ENCODE data around the gene IL4. TPM values are rescaled to one million over a fixed set of nuclear protein-coding genes. Genes with fewer than 3 reads are reported as not detected.
A peak's percentile ranks its signal among the peaks of the same experiment; 100 is the strongest.

The IL4 gene
- total and polyA plus RNA-seq, 2 experiments from 2014 or later: not detected

DNA sequence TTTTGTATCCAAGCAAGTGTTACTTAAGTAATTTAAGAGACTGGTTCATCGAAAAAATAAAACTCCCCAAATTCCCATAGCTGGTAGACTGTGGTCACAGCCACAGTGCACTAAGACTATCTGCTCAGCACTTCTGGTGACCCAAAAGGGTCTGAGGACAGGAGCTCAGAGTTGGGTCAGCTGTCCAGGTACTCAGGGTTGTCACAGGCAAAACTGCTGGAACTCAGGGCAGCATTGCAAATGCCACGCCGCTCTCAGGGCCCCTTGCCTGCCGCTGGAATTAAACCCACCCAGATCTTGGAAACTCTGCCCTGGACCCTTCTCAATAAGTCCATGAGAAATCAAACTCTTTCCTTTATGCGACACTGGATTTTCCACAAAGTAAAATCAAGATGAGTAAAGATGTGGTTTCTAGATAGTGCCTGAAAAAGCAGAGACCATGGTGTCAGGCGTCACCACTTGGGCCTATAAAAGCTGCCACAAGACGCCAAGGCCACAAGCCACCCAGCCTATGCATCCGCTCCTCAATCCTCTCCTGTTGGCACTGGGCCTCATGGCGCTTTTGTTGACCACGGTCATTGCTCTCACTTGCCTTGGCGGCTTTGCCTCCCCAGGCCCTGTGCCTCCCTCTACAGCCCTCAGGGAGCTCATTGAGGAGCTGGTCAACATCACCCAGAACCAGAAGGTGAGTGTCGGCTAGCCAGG, 16.0 kb upstream of the IL4 start, which contains the start of gene IL13:
Gene IL13 (plus strand): TSS at position 498 of the 705 bp plus-strand sequence. CDS start 14 bp downstream, at position 512.
- Histone ChIP-seq H3K27me3 (ENCODE audit: insufficient read depth) (peaks cover 42% of the 10 kb centered on the region), H3K9me2 (ENCODE audit: insufficient read depth) (no peaks in the 10 kb centered on the region), H3K36me3 (ENCODE audit: insufficient read depth) (no peaks in the 10 kb centered on the region), H3F3A (replicated peaks; ENCODE audit: low read depth) (0 out of 2 replicates have a peak, but pooled peaks cover 4% of the 10 kb centered on the region), H3K4me1 (ENCODE audit: insufficient read depth) (no peaks in the 10 kb centered on the region; the same call in none of the 2 replicates), H3K4me2 (no peak within 1 kb of the TSS), H4K20me1 (replicated peaks; ENCODE audit: insufficient read depth) (no peaks in the 10 kb centered on the region), H3K4me3 (no peak within 1 kb of the TSS), H2AFZ (peak within 1 kb of the TSS; percentile 94), H3K27ac (ENCODE audit: low read depth) (no peak within 1 kb of the TSS), H3K79me2 (replicated peaks; ENCODE audit: insufficient read depth) (no peaks in the 10 kb centered on the region)
- no peak for TF ChIP-seq STAT1 (IDR thresholded peaks at IDR 0.05; ENCODE audit: unreplicated experiment)
- TF ChIP-seq EZH2phosphoT487 (IDR thresholded peaks at IDR 0.05; ENCODE audit: unreplicated experiment): no peak
- no peak for TF ChIP-seq NANOG (IDR thresholded peaks at IDR 0.05; ENCODE audit: borderline replicate concordance)
- no peak for TF ChIP-seq CREB1 (CRISPR knock-in tag; IDR thresholded peaks at IDR 0.05; ENCODE audit: low read depth)
- TF ChIP-seq, protein P1, sequence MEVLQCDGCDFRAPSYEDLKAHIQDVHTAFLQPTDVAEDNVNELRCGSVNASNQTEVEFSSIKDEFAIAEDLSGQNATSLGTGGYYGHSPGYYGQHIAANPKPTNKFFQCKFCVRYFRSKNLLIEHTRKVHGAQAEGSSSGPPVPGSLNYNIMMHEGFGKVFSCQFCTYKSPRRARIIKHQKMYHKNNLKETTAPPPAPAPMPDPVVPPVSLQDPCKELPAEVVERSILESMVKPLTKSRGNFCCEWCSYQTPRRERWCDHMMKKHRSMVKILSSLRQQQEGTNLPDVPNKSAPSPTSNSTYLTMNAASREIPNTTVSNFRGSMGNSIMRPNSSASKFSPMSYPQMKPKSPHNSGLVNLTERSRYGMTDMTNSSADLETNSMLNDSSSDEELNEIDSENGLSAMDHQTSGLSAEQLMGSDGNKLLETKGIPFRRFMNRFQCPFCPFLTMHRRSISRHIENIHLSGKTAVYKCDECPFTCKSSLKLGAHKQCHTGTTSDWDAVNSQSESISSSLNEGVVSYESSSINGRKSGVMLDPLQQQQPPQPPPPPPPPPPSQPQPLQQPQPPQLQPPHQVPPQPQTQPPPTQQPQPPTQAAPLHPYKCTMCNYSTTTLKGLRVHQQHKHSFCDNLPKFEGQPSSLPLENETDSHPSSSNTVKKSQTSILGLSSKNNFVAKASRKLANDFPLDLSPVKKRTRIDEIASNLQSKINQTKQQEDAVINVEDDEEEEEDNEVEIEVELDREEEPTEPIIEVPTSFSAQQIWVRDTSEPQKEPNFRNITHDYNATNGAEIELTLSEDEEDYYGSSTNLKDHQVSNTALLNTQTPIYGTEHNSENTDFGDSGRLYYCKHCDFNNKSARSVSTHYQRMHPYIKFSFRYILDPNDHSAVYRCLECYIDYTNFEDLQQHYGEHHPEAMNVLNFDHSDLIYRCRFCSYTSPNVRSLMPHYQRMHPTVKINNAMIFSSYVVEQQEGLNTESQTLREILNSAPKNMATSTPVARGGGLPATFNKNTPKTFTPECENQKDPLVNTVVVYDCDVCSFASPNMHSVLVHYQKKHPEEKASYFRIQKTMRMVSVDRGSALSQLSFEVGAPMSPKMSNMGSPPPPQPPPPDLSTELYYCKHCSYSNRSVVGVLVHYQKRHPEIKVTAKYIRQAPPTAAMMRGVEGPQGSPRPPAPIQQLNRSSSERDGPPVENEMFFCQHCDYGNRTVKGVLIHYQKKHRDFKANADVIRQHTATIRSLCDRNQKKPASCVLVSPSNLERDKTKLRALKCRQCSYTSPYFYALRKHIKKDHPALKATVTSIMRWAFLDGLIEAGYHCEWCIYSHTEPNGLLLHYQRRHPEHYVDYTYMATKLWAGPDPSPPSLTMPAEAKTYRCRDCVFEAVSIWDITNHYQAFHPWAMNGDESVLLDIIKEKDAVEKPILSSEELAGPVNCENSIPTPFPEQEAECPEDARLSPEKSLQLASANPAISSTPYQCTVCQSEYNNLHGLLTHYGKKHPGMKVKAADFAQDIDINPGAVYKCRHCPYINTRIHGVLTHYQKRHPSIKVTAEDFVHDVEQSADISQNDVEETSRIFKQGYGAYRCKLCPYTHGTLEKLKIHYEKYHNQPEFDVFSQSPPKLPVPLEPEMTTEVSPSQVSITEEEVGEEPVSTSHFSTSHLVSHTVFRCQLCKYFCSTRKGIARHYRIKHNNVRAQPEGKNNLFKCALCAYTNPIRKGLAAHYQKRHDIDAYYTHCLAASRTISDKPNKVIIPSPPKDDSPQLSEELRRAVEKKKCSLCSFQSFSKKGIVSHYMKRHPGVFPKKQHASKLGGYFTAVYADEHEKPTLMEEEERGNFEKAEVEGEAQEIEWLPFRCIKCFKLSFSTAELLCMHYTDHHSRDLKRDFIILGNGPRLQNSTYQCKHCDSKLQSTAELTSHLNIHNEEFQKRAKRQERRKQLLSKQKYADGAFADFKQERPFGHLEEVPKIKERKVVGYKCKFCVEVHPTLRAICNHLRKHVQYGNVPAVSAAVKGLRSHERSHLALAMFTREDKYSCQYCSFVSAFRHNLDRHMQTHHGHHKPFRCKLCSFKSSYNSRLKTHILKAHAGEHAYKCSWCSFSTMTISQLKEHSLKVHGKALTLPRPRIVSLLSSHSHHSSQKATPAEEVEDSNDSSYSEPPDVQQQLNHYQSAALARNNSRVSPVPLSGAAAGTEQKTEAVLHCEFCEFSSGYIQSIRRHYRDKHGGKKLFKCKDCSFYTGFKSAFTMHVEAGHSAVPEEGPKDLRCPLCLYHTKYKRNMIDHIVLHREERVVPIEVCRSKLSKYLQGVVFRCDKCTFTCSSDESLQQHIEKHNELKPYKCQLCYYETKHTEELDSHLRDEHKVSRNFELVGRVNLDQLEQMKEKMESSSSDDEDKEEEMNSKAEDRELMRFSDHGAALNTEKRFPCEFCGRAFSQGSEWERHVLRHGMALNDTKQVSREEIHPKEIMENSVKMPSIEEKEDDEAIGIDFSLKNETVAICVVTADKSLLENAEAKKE (CRISPR knock-in tag; IDR thresholded peaks at IDR 0.05): no peak
- TF ChIP-seq POLR2AphosphoS5 (IDR thresholded peaks at IDR 0.05; ENCODE audit: low read depth): no peak
- no peak for TF ChIP-seq ZNF331 (CRISPR knock-in tag; IDR thresholded peaks at IDR 0.05; ENCODE audit: low read depth)
- TF ChIP-seq, protein P2, sequence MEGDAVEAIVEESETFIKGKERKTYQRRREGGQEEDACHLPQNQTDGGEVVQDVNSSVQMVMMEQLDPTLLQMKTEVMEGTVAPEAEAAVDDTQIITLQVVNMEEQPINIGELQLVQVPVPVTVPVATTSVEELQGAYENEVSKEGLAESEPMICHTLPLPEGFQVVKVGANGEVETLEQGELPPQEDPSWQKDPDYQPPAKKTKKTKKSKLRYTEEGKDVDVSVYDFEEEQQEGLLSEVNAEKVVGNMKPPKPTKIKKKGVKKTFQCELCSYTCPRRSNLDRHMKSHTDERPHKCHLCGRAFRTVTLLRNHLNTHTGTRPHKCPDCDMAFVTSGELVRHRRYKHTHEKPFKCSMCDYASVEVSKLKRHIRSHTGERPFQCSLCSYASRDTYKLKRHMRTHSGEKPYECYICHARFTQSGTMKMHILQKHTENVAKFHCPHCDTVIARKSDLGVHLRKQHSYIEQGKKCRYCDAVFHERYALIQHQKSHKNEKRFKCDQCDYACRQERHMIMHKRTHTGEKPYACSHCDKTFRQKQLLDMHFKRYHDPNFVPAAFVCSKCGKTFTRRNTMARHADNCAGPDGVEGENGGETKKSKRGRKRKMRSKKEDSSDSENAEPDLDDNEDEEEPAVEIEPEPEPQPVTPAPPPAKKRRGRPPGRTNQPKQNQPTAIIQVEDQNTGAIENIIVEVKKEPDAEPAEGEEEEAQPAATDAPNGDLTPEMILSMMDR (conservative IDR thresholded peaks at IDR 0.05; ENCODE audit: low read depth in 2 of 2): no peak
- TF ChIP-seq, protein P3, sequence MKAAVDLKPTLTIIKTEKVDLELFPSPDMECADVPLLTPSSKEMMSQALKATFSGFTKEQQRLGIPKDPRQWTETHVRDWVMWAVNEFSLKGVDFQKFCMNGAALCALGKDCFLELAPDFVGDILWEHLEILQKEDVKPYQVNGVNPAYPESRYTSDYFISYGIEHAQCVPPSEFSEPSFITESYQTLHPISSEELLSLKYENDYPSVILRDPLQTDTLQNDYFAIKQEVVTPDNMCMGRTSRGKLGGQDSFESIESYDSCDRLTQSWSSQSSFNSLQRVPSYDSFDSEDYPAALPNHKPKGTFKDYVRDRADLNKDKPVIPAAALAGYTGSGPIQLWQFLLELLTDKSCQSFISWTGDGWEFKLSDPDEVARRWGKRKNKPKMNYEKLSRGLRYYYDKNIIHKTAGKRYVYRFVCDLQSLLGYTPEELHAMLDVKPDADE (IDR thresholded peaks at IDR 0.05): no peak
- no peak for TF ChIP-seq JUNB (IDR thresholded peaks at IDR 0.05; ENCODE audit: unreplicated experiment)
- TF ChIP-seq ZNF114 (CRISPR knock-in tag; IDR thresholded peaks at IDR 0.05): no peak
- TF ChIP-seq, protein P4, sequence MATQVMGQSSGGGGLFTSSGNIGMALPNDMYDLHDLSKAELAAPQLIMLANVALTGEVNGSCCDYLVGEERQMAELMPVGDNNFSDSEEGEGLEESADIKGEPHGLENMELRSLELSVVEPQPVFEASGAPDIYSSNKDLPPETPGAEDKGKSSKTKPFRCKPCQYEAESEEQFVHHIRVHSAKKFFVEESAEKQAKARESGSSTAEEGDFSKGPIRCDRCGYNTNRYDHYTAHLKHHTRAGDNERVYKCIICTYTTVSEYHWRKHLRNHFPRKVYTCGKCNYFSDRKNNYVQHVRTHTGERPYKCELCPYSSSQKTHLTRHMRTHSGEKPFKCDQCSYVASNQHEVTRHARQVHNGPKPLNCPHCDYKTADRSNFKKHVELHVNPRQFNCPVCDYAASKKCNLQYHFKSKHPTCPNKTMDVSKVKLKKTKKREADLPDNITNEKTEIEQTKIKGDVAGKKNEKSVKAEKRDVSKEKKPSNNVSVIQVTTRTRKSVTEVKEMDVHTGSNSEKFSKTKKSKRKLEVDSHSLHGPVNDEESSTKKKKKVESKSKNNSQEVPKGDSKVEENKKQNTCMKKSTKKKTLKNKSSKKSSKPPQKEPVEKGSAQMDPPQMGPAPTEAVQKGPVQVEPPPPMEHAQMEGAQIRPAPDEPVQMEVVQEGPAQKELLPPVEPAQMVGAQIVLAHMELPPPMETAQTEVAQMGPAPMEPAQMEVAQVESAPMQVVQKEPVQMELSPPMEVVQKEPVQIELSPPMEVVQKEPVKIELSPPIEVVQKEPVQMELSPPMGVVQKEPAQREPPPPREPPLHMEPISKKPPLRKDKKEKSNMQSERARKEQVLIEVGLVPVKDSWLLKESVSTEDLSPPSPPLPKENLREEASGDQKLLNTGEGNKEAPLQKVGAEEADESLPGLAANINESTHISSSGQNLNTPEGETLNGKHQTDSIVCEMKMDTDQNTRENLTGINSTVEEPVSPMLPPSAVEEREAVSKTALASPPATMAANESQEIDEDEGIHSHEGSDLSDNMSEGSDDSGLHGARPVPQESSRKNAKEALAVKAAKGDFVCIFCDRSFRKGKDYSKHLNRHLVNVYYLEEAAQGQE (IDR thresholded peaks at IDR 0.05; ENCODE audit: unreplicated experiment): no peak
- TF ChIP-seq EZH2 (IDR thresholded peaks at IDR 0.05; ENCODE audit: low read depth, unreplicated experiment): no peak
- DNase-seq (ENCODE audit: low spot score) (no peak), ATAC-seq (no peak)
- H3K4me3 Mint-ChIP-seq: no peak within 1 kb of the TSS
- H3K4me1 Mint-ChIP-seq: peaks cover 6% of the 10 kb centered on the region; the same call in 2 of the 3 replicates
- no peak within 1 kb of the TSS for H3K27ac Mint-ChIP-seq
- H3K36me3 Mint-ChIP-seq (ENCODE audit: low read depth): peaks cover 3% of the 10 kb centered on the region; the same call in 1 of the 3 replicates
- no peaks in the 10 kb centered on the region; the same call in 1 of the 3 replicates for H3K9me3 Mint-ChIP-seq
- peaks cover 45% of the 10 kb centered on the region for H3K27me3 Mint-ChIP-seq (ENCODE audit: insufficient read depth, low read depth, poor library complexity)
